Measurements from ENCODE around the gene ABHD17C. TPM values are rescaled to one million over a fixed set of nuclear protein-coding genes. Genes with fewer than 3 reads are reported as not detected.

The ABHD17C gene
- total RNA-seq, 2 donors from 2014 or later: 92.1 to 152 TPM

GRCh38 chr15:80679804-80680175 lies 15.3 kb upstream of the ABHD17C start:
- DNase-seq: peak; percentile 76
- intact Hi-C loops (cut with DNase I): no loop called here
- Histone ChIP-seq H3K27me3 (no peaks in the 10 kb centered on the region), H3K9me3 (no peaks in the 10 kb centered on the region), H3K27ac (peak overlapping the region; percentile 84), H3K9ac (ENCODE audit: low read depth in 2 of 2, low read length in 2 of 2) (no peak overlapping the region), H3K4me1 (no peaks in the 10 kb centered on the region), H3K4me3 (no peak overlapping the region), H3K36me3 (no peaks in the 10 kb centered on the region)
- TF ChIP-seq CTCF (IDR thresholded peaks at IDR 0.05): no peak

- intact Hi-C loops (cut with DNase I): no loop called here
- Histone ChIP-seq H3K36me3 (no peaks in the 10 kb centered on the region), H3K4me3 (no peak overlapping the region), H3K4me1 (no peaks in the 10 kb centered on the region), H3K9ac (ENCODE audit: low read depth in 2 of 2, low read length in 2 of 2) (peak overlapping the region in 1 of 2 donors; percentile 46), H3K27ac (peak overlapping the region; percentile 84), H3K27me3 (no peaks in the 10 kb centered on the region), H3K9me3 (no peaks in the 10 kb centered on the region)
- DNase-seq: peak; percentile 52
- no peak for TF ChIP-seq CTCF (IDR thresholded peaks at IDR 0.05)
Measured at GRCh38 chr15:80682201-80682600, 12.9 kb upstream of the ABHD17C start.

- Histone ChIP-seq H3K27me3 (no peaks in the 10 kb centered on the region), H3K9ac (ENCODE audit: low read depth in 2 of 2, low read length in 2 of 2) (no peak overlapping the region), H3K36me3 (no peaks in the 10 kb centered on the region), H3K4me1 (no peaks in the 10 kb centered on the region), H3K27ac (peak overlapping the region; percentile 62), H3K9me3 (no peaks in the 10 kb centered on the region), H3K4me3 (no peak overlapping the region)
- DNase-seq: peak; percentile 51
- TF ChIP-seq CTCF (IDR thresholded peaks at IDR 0.05): no peak
- intact Hi-C loops (cut with DNase I): no loop called here
Measured at GRCh38 chr15:80684697-80685096, 10.4 kb upstream of the ABHD17C start.

GRCh38 chr15:80685628-80686027 lies 9.5 kb upstream of the ABHD17C start:
- Histone ChIP-seq H3K27ac (peak overlapping the region; percentile 62), H3K9me3 (no peaks in the 10 kb centered on the region), H3K4me1 (no peaks in the 10 kb centered on the region), H3K9ac (ENCODE audit: low read depth in 2 of 2, low read length in 2 of 2) (no peak overlapping the region), H3K4me3 (no peak overlapping the region), H3K27me3 (no peaks in the 10 kb centered on the region), H3K36me3 (no peaks in the 10 kb centered on the region)
- no peak for DNase-seq
- intact Hi-C loops (cut with DNase I): no loop called here
- no peak for TF ChIP-seq CTCF (IDR thresholded peaks at IDR 0.05)

GRCh38 chr15:80689294-80689693 lies 5.8 kb upstream of the ABHD17C start:
- Histone ChIP-seq H3K36me3 (no peaks in the 10 kb centered on the region), H3K9me3 (no peaks in the 10 kb centered on the region), H3K27me3 (no peaks in the 10 kb centered on the region), H3K4me1 (no peaks in the 10 kb centered on the region), H3K4me3 (no peak overlapping the region), H3K9ac (ENCODE audit: low read depth in 2 of 2, low read length in 2 of 2) (no peak overlapping the region), H3K27ac (no peak overlapping the region)
- no peak for TF ChIP-seq CTCF (IDR thresholded peaks at IDR 0.05)
- DNase-seq: no peak
- intact Hi-C loops (cut with DNase I): no loop called here

- no peaks in the 10 kb centered on the region for H3K9me3 ChIP-seq
- no peak overlapping the region for H3K27ac ChIP-seq
- intact Hi-C loops (cut with DNase I): no loop called here
- no peaks in the 10 kb centered on the region for H3K4me1 ChIP-seq
- no peak for DNase-seq
- no peak overlapping the region for H3K4me3 ChIP-seq
- H3K36me3 ChIP-seq: no peaks in the 10 kb centered on the region
- no peak for TF ChIP-seq CTCF (IDR thresholded peaks at IDR 0.05)
- no peak overlapping the region for H3K9ac ChIP-seq (ENCODE audit: low read depth in 2 of 2, low read length in 2 of 2)
- H3K27me3 ChIP-seq: no peaks in the 10 kb centered on the region
Measured at GRCh38 chr15:80689716-80690115, 5.4 kb upstream of the ABHD17C start.

Data from colonic mucosa (tissue), 4 donors.